Fibroblast of lung (primary cell): ENCODE measurements around the gene KLK4.

Experiments used
- CTCF ChIP-seq, 2 donors: IDR thresholded peaks in 1 of 2; conservative IDR thresholded peaks in 1 of 2; 1 replicate in 1 of 2; 2 replicates in 1 of 2; pipeline ENCODE4 v1.5.1; 2011 to 2012; ENCODE audit warnings: low read length in 2 of 2, control low read depth in 1 of 2, inconsistent platforms in 1 of 2, low read depth in 1 of 2, mild to moderate bottlenecking in 1 of 2
- EZH2 ChIP-seq: IDR thresholded peaks from 2 replicates; pipeline ENCODE4 v1.5.1; 2012; ENCODE audit warnings: low read length, control low read depth, mild to moderate bottlenecking; ENCODE audit errors: missing control alignments

GRCh38 chr19:50877338-50877737, 33.9 kb downstream of the KLK4 start:
- TF ChIP-seq CTCF (conservative IDR thresholded peaks at IDR 0.05 in 1 of 2, IDR thresholded peaks at IDR 0.05 in 1 of 2; ENCODE audit: low read depth in 1 of 2, low read length in 2 of 2) (no peak), EZH2 (no peak)
